Stimulated activated naive CD8-positive, alpha-beta T cell treated with anti-CD3 and anti-CD28 coated beads, Interleukin-15, amount 100 ng/mL, for 72 hours (primary cell): Measurements from ENCODE around the gene BMP4.
"Not testable (repeated sequence)": the region's sequence is repeated elsewhere in the genome, so short reads cannot be mapped to it uniquely, and the experiment has no call there.

ENCODE experiments used
- ATAC-seq: fragments of 150-1000 bp; cut with Tn5 transposase; 2 replicates; pipeline ENCODE4 v1.10.0; 2021; ENCODE audit warnings: mild to moderate bottlenecking, moderate library complexity
- DNase-seq, 2 donors: peaks; one replicate each; pipeline ENCODE4 v3.0.0; 2021 to 2022
- H3K27ac Mint-ChIP-seq, 2 donors: one replicate each; pipeline ENCODE4 v1.8.0; 2022; ENCODE audit warnings: mild to moderate bottlenecking in 2 of 2, mixed read lengths in 2 of 2, moderate library complexity in 2 of 2
- H3K27me3 Mint-ChIP-seq: one replicate; pipeline ENCODE4 v1.8.0; 2022; ENCODE audit warnings: mixed read lengths
- H3K4me1 Mint-ChIP-seq: one replicate; pipeline ENCODE4 v1.8.0; 2022; ENCODE audit warnings: mild to moderate bottlenecking, mixed read lengths
- H3K4me3 Mint-ChIP-seq, 2 donors: one replicate each; pipeline ENCODE4 v1.8.0; 2022; ENCODE audit warnings: mild to moderate bottlenecking in 2 of 2, mixed read lengths in 2 of 2, moderate library complexity in 1 of 2
- H3K9me3 Mint-ChIP-seq, 2 donors: one replicate each; pipeline ENCODE4 v1.8.0; 2022; ENCODE audit warnings: mixed read lengths in 2 of 2

The BMP4 gene

GRCh38 chr14:53956427-53957201 lies at the start of gene BMP4:
TSS of gene BMP4 (minus strand) at chr14:53956825. CDS start at chr14:53952222, 4,603 bp downstream.
- Mint-ChIP-seq H3K27me3 (peaks cover 77% of the 10 kb centered on the region), H3K4me1 (peaks cover 47% of the 10 kb centered on the region), H3K4me3 (peak within 1 kb of the TSS; percentile 76 to 87), H3K27ac (no peak within 1 kb of the TSS), H3K9me3 (no peaks in the 10 kb centered on the region)
- peak; percentile 25 for DNase-seq
- ATAC-seq, result peak; percentile 67

DNA sequence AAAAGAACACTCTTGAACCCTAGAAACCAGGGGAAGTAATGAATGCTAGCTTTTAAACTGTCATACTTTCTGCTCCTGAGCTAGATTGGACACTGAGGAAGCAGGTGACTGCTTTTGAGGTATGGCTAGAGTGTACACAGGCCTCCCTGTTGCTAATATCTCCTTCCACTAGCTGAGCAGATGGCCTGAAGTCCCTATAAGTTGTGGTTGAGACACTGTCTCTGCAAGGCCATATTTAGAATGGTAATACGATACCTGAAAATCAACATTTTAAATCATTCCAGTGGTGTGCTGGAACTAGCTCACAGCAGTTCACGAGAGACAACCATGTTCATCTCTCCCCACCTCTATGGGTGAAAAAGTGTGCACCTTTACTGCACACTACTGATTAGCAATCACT lies 46.4 kb upstream of the BMP4 start:
- no peaks in the 10 kb centered on the region for H3K27me3 Mint-ChIP-seq
- no peak overlapping the region for H3K4me3 Mint-ChIP-seq
- no peaks in the 10 kb centered on the region for H3K4me1 Mint-ChIP-seq
- H3K9me3 Mint-ChIP-seq, result peaks cover 12 to 15% of the 10 kb centered on the region in 2 donors
- no peak for DNase-seq
- H3K27ac Mint-ChIP-seq, result no peak overlapping the region
- no peak for ATAC-seq

DNA sequence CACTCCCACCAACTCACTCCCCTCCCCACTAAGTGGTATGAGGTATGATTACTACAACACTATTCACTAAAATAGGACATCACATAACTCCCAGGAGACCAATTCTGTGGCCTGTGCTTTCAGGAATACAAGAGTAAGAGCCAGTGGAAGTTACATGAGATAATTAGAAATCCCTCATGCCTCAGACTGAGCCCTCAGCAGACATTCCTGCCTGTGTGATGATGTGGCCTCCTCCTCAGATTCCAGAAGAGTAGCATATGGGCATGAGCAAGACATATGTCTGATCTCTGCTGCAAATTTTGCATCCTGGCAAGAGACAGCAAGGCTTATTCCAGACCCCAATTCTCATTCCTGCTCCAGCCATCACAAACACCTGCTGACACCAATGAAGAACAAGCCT lies 46.0 kb upstream of the BMP4 start:
- Mint-ChIP-seq H3K4me3 (no peak overlapping the region), H3K9me3 (peaks cover 12 to 15% of the 10 kb centered on the region in 2 donors), H3K27me3 (no peaks in the 10 kb centered on the region), H3K4me1 (no peaks in the 10 kb centered on the region), H3K27ac (no peak overlapping the region)
- ATAC-seq, result no peak
- DNase-seq, result no peak

- Mint-ChIP-seq H3K27ac (no peak overlapping the region), H3K4me3 (no peak overlapping the region), H3K27me3 (no peaks in the 10 kb centered on the region), H3K4me1 (no peaks in the 10 kb centered on the region), H3K9me3 (peaks cover 5 to 6% of the 10 kb centered on the region in 2 donors)
- DNase-seq (no peak), ATAC-seq (no peak)
These were observed 44.7 kb upstream of the BMP4 start for GRCh38 chr14:54001189-54001878.

- Mint-ChIP-seq H3K27ac (no peak overlapping the region), H3K4me3 (no peak overlapping the region), H3K27me3 (no peaks in the 10 kb centered on the region), H3K4me1 (no peaks in the 10 kb centered on the region), H3K9me3 (no peaks in the 10 kb centered on the region)
- DNase-seq (no peak), ATAC-seq (no peak)
These were observed 43.8 kb upstream of the BMP4 start for GRCh38 chr14:54000341-54000811.

- Mint-ChIP-seq H3K4me1 (no peaks in the 10 kb centered on the region), H3K27ac (no peak overlapping the region), H3K9me3 (no peaks in the 10 kb centered on the region), H3K27me3 (no peaks in the 10 kb centered on the region), H3K4me3 (no peak overlapping the region)
- no peak for ATAC-seq
- DNase-seq, result no peak
These were observed 42.5 kb upstream of the BMP4 start for GRCh38 chr14:53999061-53999488.

DNA sequence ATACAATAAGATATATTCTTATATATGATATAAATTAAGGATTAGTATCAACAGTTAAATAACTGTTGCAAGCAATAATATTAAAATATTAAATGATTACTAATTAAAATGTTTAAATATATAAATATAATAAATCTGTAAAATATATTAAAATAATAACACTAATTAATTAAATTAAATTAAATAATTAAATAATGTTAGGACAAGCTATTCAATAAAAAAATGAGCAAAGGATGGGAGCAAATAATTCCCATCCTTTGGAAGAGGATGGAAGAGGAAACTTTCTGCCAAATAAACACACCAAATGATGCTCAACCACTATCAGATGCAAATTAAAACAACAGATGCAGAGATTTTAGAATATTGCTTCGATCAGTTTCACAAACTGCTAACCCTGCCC lies 39.4 kb upstream of the BMP4 start:
- Mint-ChIP-seq H3K27ac (no peak overlapping the region), H3K4me3 (no peak overlapping the region), H3K9me3 (no peaks in the 10 kb centered on the region), H3K4me1 (no peaks in the 10 kb centered on the region), H3K27me3 (no peaks in the 10 kb centered on the region)
- DNase-seq (no peak), ATAC-seq (no peak)

DNA sequence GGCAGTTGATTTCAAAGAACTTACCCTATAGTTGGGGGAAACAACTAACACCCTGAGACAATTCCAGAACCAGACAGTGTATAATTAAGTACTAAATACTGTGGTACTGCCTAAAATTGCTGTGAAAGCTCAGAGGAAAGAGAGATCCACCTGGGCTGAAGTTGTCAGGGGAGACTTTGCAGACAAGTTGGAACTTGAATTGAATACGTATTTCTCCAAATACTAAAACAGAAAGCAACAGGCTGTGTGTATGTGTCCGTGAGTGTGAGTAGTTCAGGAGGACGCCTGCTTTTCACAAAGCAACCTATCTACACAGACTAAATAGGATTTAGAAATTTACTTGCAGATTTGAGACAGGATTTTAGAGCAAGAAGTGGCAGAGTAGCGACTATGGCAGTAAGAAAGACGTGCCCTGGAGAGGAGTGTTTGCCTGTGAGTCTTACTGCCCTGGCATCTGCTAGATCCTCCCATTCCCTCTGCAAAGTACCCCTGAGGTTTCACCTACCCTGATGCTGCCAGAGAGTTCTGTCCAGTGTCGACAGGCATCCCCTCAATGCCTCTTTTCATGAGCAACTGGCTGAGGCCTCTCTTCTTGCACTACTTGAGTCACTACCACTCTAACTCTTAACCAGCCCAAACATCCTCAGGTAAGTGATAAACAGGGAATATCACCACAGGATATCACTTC lies 37.4 kb upstream of the BMP4 start:
- Mint-ChIP-seq H3K4me3 (no peak overlapping the region), H3K9me3 (no peaks in the 10 kb centered on the region), H3K27me3 (no peaks in the 10 kb centered on the region), H3K27ac (no peak overlapping the region), H3K4me1 (no peaks in the 10 kb centered on the region)
- DNase-seq (no peak), ATAC-seq (no peak)

DNA sequence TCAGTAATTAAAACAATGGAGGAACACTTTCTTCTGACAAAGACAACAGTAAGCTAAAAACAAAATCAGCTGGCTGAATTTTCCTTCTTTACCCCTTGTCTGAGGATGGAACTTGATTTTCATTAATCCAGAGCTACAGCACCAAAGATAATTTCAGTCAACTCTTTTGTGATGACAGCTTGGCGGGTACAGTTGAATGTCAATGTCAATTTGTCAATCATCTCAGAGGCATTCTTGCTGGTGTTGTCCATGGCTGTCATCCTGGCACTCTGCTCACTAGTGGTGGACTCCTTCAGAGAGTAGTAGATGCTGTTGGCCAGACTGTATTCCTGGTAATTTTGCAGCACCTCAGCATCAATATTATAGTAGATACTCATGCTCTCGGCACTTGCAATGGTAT lies 34.4 kb upstream of the BMP4 start:
- ATAC-seq, result no peak
- Mint-ChIP-seq H3K4me1 (no peaks in the 10 kb centered on the region), H3K9me3 (peaks cover 9 to 11% of the 10 kb centered on the region in 2 donors), H3K4me3 (no peak overlapping the region), H3K27me3 (no peaks in the 10 kb centered on the region), H3K27ac (no peak overlapping the region)
- no peak for DNase-seq

GRCh38 chr14:53986718-53987117 lies 30.1 kb upstream of the BMP4 start:
- DNase-seq, H3K27ac Mint-ChIP-seq, ATAC-seq, H3K27me3 Mint-ChIP-seq, H3K4me1 Mint-ChIP-seq, H3K4me3 Mint-ChIP-seq: not testable (repeated sequence)
- peaks cover 20 to 32% of the 10 kb centered on the region in 2 donors for H3K9me3 Mint-ChIP-seq

DNA sequence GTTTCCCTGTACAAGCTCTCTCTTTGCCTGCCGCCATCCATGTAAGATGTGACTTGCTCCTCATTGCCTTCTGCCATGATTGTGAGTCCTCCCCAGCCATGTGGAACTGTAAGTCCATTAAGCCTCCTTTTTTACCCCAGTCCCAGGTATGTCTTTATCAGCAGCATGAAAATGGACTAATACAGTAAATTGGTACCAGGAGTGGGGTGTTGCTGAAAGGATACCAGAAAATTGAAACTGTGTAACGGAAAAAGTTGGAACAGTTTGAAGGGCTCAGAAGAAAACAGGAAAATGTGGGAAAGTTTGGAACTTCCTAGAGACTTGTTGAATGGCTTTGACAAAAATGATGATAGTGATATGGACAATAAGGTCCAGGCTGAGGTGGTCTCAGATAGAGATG lies 28.3 kb upstream of the BMP4 start:
- peaks cover 20 to 32% of the 10 kb centered on the region in 2 donors for H3K9me3 Mint-ChIP-seq
- not testable (repeated sequence) for ATAC-seq, H3K27me3 Mint-ChIP-seq, H3K27ac Mint-ChIP-seq, DNase-seq, H3K4me1 Mint-ChIP-seq, H3K4me3 Mint-ChIP-seq

- no peak overlapping the region for H3K27ac Mint-ChIP-seq
- no peaks in the 10 kb centered on the region for H3K4me1 Mint-ChIP-seq
- H3K27me3 Mint-ChIP-seq, result peaks cover 7% of the 10 kb centered on the region
- ATAC-seq (no peak), DNase-seq (no peak)
- peaks cover 20 to 32% of the 10 kb centered on the region in 2 donors for H3K9me3 Mint-ChIP-seq
- no peak overlapping the region for H3K4me3 Mint-ChIP-seq
These were observed 26.5 kb upstream of the BMP4 start for GRCh38 chr14:53983112-53983511.

- Mint-ChIP-seq H3K4me3 (no peak overlapping the region), H3K27me3 (peaks cover 7% of the 10 kb centered on the region), H3K27ac (no peak overlapping the region), H3K4me1 (no peaks in the 10 kb centered on the region), H3K9me3 (peaks cover 20 to 32% of the 10 kb centered on the region in 2 donors)
- ATAC-seq (no peak), DNase-seq (no peak)
These were observed 25.9 kb upstream of the BMP4 start for GRCh38 chr14:53982546-53982945.

- ATAC-seq (no peak), DNase-seq (no peak)
- peaks cover 9% of the 10 kb centered on the region for H3K27me3 Mint-ChIP-seq
- H3K27ac Mint-ChIP-seq, result no peak overlapping the region
- H3K4me1 Mint-ChIP-seq, result no peaks in the 10 kb centered on the region
- no peak overlapping the region for H3K4me3 Mint-ChIP-seq
- H3K9me3 Mint-ChIP-seq, result peaks cover 7 to 16% of the 10 kb centered on the region in 2 donors
These were observed 23.4 kb upstream of the BMP4 start for GRCh38 chr14:53979747-53980642.

GRCh38 chr14:53979113-53979681 lies 22.6 kb upstream of the BMP4 start:
- H3K4me3 Mint-ChIP-seq, result no peak overlapping the region
- no peaks in the 10 kb centered on the region for H3K4me1 Mint-ChIP-seq
- DNase-seq (no peak), ATAC-seq (no peak)
- H3K27me3 Mint-ChIP-seq, result peaks cover 17% of the 10 kb centered on the region
- peaks cover 0 to 8% of the 10 kb centered on the region in 2 donors for H3K9me3 Mint-ChIP-seq
- peak overlapping the region in 1 of 2 donors; percentile 79 for H3K27ac Mint-ChIP-seq
